ENCODE measurements around the gene GARIN5A.

The GARIN5A gene

DNA sequence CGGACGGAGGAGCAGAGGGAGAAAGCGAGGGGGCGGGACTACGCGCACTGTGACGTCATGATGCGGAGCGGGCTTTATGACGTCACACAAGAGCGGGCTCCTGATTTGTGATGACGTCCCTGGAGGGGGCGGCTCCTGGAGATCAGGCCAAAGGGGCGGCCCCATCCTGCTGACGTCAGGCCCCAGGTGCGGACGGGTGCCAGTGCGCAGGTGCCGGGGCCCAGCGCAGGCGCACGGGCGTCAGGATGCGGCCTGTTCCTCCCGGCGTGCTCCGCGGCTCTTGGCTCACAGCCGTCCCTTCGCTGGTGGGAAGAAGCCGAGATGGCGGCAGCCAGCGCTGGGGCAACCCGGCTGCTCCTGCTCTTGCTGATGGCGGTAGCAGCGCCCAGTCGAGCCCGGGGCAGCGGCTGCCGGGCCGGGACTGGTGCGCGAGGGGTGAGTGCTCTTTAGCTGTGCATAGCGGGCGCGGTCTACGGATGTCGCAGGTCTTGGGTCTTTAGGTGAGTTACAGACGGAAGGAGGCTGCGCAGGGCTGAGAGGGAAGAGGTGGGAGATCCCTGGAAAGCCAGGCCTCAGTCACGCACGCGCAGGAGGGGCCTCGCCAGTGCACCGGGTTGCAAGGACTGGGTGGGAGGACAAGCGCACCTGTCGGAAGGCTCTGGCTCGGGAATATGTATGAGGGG lies at the start of gene GARIN5A, which contains the start of gene EMC10:
TSS of gene GARIN5A (minus strand) at position 625 of the 683 bp plus-strand sequence. CDS start at position 165, 460 bp downstream.
TSS of gene EMC10 (plus strand) at position 284 of the 683 bp plus-strand sequence. CDS start at position 322, 38 bp downstream.
- DNase-seq (ENCODE audit: low spot score), result peak; percentile 100
- TF ChIP-seq, protein P1, sequence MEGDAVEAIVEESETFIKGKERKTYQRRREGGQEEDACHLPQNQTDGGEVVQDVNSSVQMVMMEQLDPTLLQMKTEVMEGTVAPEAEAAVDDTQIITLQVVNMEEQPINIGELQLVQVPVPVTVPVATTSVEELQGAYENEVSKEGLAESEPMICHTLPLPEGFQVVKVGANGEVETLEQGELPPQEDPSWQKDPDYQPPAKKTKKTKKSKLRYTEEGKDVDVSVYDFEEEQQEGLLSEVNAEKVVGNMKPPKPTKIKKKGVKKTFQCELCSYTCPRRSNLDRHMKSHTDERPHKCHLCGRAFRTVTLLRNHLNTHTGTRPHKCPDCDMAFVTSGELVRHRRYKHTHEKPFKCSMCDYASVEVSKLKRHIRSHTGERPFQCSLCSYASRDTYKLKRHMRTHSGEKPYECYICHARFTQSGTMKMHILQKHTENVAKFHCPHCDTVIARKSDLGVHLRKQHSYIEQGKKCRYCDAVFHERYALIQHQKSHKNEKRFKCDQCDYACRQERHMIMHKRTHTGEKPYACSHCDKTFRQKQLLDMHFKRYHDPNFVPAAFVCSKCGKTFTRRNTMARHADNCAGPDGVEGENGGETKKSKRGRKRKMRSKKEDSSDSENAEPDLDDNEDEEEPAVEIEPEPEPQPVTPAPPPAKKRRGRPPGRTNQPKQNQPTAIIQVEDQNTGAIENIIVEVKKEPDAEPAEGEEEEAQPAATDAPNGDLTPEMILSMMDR (IDR thresholded peaks at IDR 0.05; ENCODE audit: extremely low read depth, missing control alignments), result no peak

DNA sequence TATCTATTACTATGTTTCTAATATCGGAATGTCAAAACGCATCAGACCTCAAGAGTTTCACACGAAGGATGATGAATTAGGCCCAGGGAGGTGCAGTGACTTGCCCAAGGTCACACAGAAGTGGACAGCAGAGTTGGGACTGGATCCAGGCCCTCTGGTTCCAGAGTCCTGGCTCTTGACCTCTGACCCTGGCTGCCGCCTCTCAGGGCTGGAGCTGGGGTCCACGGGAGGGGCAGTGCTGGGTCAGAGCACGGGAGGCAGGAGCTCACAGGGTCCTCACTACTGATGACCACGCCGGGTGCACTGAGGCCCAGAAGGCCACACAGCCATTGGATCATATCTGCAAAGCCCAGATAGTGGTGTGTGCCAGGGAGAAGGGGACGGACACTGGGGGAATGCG lies 46.2 kb upstream of the GARIN5A start:
- no peak for DNase-seq (ENCODE audit: low spot score)
- TF ChIP-seq, protein P1 (IDR thresholded peaks at IDR 0.05; ENCODE audit: extremely low read depth, missing control alignments), result no peak

DNA sequence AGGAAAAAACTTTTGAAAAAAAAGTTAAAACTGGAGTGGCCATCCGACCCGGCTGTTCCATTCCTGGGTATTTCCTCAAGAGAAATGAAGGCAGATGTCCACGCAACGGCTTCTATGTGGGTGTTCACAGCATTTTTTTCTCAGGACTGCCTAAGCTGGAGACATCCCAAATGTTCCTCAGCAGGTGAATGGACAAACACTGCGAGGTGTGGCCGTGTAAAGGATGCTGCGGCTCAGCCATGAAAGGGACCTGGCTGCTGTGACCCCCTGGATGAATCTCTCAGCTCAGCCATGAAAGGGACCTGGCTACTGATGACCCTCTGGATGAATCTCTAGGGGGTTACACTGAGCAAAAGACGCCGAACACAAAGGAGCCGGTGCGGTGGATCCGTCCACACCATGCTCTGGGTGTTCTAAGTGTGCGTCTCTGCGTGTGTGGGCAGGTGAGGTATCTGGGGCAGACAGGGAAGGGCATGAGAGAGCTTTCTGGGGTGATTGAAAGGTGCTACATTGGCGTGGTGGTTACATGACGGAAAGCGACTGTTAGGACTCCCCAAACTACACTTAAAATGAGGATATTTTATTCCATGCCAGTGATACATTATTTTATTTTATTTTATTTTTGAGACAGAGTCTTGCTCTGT lies 44.3 kb upstream of the GARIN5A start:
- TF ChIP-seq, protein P1 (IDR thresholded peaks at IDR 0.05; ENCODE audit: extremely low read depth, missing control alignments), result no peak
- DNase-seq (ENCODE audit: low spot score), result no peak

DNA sequence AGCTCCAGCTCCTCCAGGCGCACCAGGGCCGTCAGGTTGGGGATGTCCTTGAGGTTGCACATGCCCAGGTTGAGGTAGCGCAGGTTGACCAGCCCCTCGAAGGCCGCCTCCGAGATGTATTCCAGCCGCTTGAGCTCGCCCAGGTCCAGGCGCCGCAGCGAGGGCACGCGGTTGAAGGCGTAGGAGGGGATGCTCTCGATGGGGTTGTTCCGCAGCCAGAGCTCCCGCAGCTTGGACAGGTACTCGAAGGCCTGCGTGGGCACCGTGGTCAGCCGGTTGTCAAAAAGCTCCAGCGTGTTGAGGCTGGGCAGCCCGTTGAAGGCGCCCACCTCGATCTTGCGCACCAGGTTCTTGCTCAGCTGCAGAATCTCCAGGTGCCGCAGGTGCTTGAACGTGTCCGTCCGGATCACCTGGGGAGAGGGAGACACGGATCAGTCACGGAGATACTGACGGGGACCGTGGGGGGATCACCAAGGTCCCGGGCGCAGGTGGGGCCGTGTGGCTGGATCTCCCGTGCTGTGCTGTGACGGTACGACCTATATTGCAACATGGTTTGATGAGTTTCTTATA lies 42.4 kb upstream of the GARIN5A start:
- DNase-seq (ENCODE audit: low spot score), result no peak
- TF ChIP-seq, protein P1 (IDR thresholded peaks at IDR 0.05; ENCODE audit: extremely low read depth, missing control alignments), result no peak

DNA sequence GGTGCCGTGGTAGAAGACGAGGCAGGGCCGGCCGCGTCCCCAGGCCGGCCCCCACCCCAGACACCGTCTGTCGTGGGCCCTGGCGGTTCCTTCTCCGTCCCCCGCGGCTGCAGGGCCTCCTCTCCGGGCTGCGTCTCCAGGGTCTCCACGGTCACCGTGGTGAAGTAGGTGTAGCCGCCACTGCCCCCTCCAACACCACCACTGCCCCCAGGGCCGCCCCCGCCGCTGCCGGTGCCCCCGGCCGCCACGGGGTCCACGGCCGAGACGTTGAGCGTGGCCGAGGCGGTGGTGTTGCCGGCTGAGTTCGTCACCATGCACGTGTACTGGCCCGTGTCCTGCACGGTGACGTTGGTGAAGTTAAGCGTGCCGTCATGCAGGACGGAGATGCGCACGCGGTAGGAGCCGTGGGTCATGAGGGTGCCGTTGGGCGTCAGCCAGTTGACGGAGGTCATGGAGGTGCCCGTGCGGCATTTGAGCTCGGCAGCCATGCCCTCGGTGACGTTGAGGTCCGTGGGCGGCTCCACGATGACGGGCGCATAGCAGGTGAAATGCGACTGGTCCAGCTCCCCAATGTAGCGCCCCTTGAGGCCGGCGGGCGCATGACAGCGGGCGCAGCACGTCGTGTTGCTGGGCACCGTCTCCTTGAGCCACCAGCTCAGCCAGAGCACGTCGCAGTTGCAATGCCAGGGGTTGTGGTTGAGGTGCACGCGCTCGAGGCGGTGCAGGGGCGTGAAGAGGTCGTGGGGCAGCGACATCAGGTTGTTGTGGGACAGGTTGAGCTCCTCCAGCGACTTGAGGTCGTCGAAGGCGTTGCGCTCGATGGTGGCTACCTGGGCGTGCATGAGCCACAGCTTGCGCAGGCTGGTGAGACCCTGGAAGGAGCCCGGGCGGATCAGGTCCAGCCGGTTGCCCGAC lies 41.7 kb upstream of the GARIN5A start:
- TF ChIP-seq, protein P1 (IDR thresholded peaks at IDR 0.05; ENCODE audit: extremely low read depth, missing control alignments), result no peak
- no peak for DNase-seq (ENCODE audit: low spot score)

DNA sequence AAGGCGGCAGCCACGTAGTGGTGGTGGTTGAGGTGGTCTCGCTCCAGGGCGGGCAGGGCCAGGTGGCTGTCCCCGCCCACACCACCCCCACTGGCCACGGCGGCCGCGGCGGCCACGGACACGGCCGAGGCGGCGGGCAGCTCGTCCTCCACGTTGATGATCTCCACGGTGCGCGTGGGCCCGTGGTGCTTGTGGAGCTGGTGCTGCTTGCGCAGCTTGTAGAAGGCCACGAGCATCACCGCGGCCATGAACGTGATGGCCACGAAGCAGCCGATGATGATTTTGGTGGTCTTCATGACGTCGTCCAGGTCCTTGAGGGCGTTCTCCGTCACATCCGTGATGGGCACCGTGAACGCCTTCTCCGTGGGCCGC lies 41.0 kb upstream of the GARIN5A start:
- DNase-seq (ENCODE audit: low spot score), result peak; percentile 43
- TF ChIP-seq, protein P1 (IDR thresholded peaks at IDR 0.05; ENCODE audit: extremely low read depth, missing control alignments), result no peak

Measured in GM20000 (cell line).